A549 (cell line): ENCODE measurements around the gene SHISA6.

Source experiments
- BHLHE40 ChIP-seq: IDR thresholded peaks from 2 replicates; pipeline ENCODE4 v1.6.1; 2012; ENCODE audit warnings: low read depth, low read length, inconsistent platforms
- POLR2AphosphoS2 ChIP-seq: conservative IDR thresholded peaks from 2 replicates; pipeline ENCODE4 v1.6.1; 2012; ENCODE audit warnings: low read length, improper control_type of control experiment, inconsistent platforms
- REST ChIP-seq: fragments of 200-600 bp; sonication (generic); IDR thresholded peaks from 2 replicates; pipeline ENCODE4 v1.6.1; 2016; ENCODE audit warnings: antibody characterized with exemption, mild to moderate bottlenecking, moderate library complexity

- no peak for TF ChIP-seq POLR2AphosphoS2
- TF ChIP-seq REST, result no peak
- no peak for TF ChIP-seq BHLHE40
Measured at GRCh38 chr17:11330826-11331225, 89.8 kb downstream of the SHISA6 start.
